K562 (cell line): ENCODE data around the gene HOOK1. TPM values are rescaled to one million over a fixed set of nuclear protein-coding genes. Genes with fewer than 3 reads are reported as not detected.

Experiments used
- HSF4 ChIP-seq: fragments of 250-450 bp; sonication (Bioruptor Pico); IDR thresholded peaks from 2 replicates; pipeline ENCODE4 v2.1.2; 2022; ENCODE audit warnings: mild to moderate bottlenecking, moderate library complexity, borderline replicate concordance
- MEIS2 ChIP-seq: fragments of 450-650 bp; IDR thresholded peaks from 2 replicates; pipeline ENCODE4 v1.6.1; 2014; ENCODE audit warnings: mild to moderate bottlenecking; ENCODE audit not compliant: partially characterized antibody
- PCBP2 ChIP-seq: fragments of 200-400 bp; formaldehyde crosslinking; IDR thresholded peaks from 2 replicates; pipeline ENCODE4 v1.6.1; 2018; ENCODE audit warnings: low read length, low read depth, mild to moderate bottlenecking, moderate library complexity; ENCODE audit not compliant: poor library complexity, severe bottlenecking
- TARDBP ChIP-seq: fragments of 450-650 bp; IDR thresholded peaks from 2 replicates; pipeline ENCODE4 v1.6.1; 2016
- ZNF121 ChIP-seq: sonication (generic); formaldehyde crosslinking; conservative IDR thresholded peaks from 2 replicates; pipeline ENCODE4 v1.8.0; 2022; ENCODE audit warnings: missing genetic modification reagents
- ZNF24 ChIP-seq: fragments of 450-650 bp; IDR thresholded peaks from 2 replicates; pipeline ENCODE4 v1.6.1; 2016
- ZNF311 ChIP-seq: fragments of 250-450 bp; sonication (Bioruptor Pico); IDR thresholded peaks from 2 replicates; pipeline ENCODE4 v1.4.0; 2020; ENCODE audit warnings: mild to moderate bottlenecking, moderate library complexity
- ZNF707 ChIP-seq: fragments of 250-450 bp; sonication (Bioruptor Pico); conservative IDR thresholded peaks from 2 replicates; pipeline ENCODE4 v1.8.0; 2022; ENCODE audit warnings: inconsistent platforms, mild to moderate bottlenecking, moderate library complexity
- polyA plus RNA-seq, 8 experiments: library from polyadenylated mRNA; depleted of rRNA in 4 of 8; stranded (reverse) in 5 of 8; unstranded in 3 of 8; fragments of >200 nt; fragmentation: Nextera tagmentation in 2 of 8; fragmentation: Illumina TruSeq in 1 of 8; extraction: Ambion mirVana in 2 of 8; extraction: Trizol in 1 of 8; gene quantifications; 2 replicates each; pipeline versions ENCODE4 v1.2.1 to v1.2.3, GENCODE V29; 2011 to 2014; ENCODE audit warnings: inconsistent platforms in 1 of 8, missing spikeins in 1 of 8
- total RNA-seq, 7 experiments: library from RNA; depleted of rRNA in 6 of 7; stranded (reverse); fragments of >200 nt in 6 of 7; fragmentation: Illumina TruSeq in 2 of 7; extraction: Trizol in 2 of 7; gene quantifications; 2 replicates each; pipeline versions ENCODE4 v1.2.1 to v1.2.3, GENCODE V29; 2011 to 2021; ENCODE audit warnings: low replicate concordance in 1 of 7
- TF ChIP-seq, protein P1 (sequence below): fragments of 450-650 bp; IDR thresholded peaks from 2 replicates; pipeline ENCODE4 v1.6.1; 2016; ENCODE audit warnings: mild to moderate bottlenecking, moderate library complexity
- TF ChIP-seq, protein P2 (sequence below): sonication (generic); formaldehyde crosslinking; IDR thresholded peaks from 2 replicates; pipeline ENCODE4 v1.8.1; 2023; ENCODE audit warnings: mild to moderate bottlenecking, missing genetic modification reagents
- TF ChIP-seq, protein P3 (sequence below): fragments of 450-650 bp; IDR thresholded peaks from 2 replicates; pipeline ENCODE4 v1.6.1; 2017; ENCODE audit warnings: antibody characterized with exemption, mild to moderate bottlenecking

The HOOK1 gene
- total and polyA plus RNA-seq, 9 of the 15 experiments (the other 6 are each of a cell fraction or from before 2014, with no cell fraction given), result 0.11 to 0.18 TPM; not detected in 7

DNA sequence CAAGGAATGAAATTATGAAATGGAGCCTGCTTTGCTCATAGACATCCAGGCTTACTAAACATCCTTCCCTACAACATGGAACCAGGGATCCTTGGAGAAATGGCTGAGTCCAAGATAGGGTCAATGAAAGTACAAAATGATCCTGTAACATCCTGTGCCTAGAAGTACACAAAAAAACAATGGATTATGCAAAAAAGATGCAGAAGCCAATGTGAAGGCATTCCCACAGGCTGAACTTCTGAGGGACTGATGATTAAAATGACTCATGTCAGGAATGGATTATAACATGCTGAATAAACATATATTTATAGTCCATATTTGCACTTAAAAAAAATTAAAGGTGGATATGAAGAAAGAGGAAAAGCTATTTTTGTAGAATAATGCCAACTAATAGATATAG, 10.4 kb upstream of the HOOK1 start (continued):
- TF ChIP-seq, protein P1, sequence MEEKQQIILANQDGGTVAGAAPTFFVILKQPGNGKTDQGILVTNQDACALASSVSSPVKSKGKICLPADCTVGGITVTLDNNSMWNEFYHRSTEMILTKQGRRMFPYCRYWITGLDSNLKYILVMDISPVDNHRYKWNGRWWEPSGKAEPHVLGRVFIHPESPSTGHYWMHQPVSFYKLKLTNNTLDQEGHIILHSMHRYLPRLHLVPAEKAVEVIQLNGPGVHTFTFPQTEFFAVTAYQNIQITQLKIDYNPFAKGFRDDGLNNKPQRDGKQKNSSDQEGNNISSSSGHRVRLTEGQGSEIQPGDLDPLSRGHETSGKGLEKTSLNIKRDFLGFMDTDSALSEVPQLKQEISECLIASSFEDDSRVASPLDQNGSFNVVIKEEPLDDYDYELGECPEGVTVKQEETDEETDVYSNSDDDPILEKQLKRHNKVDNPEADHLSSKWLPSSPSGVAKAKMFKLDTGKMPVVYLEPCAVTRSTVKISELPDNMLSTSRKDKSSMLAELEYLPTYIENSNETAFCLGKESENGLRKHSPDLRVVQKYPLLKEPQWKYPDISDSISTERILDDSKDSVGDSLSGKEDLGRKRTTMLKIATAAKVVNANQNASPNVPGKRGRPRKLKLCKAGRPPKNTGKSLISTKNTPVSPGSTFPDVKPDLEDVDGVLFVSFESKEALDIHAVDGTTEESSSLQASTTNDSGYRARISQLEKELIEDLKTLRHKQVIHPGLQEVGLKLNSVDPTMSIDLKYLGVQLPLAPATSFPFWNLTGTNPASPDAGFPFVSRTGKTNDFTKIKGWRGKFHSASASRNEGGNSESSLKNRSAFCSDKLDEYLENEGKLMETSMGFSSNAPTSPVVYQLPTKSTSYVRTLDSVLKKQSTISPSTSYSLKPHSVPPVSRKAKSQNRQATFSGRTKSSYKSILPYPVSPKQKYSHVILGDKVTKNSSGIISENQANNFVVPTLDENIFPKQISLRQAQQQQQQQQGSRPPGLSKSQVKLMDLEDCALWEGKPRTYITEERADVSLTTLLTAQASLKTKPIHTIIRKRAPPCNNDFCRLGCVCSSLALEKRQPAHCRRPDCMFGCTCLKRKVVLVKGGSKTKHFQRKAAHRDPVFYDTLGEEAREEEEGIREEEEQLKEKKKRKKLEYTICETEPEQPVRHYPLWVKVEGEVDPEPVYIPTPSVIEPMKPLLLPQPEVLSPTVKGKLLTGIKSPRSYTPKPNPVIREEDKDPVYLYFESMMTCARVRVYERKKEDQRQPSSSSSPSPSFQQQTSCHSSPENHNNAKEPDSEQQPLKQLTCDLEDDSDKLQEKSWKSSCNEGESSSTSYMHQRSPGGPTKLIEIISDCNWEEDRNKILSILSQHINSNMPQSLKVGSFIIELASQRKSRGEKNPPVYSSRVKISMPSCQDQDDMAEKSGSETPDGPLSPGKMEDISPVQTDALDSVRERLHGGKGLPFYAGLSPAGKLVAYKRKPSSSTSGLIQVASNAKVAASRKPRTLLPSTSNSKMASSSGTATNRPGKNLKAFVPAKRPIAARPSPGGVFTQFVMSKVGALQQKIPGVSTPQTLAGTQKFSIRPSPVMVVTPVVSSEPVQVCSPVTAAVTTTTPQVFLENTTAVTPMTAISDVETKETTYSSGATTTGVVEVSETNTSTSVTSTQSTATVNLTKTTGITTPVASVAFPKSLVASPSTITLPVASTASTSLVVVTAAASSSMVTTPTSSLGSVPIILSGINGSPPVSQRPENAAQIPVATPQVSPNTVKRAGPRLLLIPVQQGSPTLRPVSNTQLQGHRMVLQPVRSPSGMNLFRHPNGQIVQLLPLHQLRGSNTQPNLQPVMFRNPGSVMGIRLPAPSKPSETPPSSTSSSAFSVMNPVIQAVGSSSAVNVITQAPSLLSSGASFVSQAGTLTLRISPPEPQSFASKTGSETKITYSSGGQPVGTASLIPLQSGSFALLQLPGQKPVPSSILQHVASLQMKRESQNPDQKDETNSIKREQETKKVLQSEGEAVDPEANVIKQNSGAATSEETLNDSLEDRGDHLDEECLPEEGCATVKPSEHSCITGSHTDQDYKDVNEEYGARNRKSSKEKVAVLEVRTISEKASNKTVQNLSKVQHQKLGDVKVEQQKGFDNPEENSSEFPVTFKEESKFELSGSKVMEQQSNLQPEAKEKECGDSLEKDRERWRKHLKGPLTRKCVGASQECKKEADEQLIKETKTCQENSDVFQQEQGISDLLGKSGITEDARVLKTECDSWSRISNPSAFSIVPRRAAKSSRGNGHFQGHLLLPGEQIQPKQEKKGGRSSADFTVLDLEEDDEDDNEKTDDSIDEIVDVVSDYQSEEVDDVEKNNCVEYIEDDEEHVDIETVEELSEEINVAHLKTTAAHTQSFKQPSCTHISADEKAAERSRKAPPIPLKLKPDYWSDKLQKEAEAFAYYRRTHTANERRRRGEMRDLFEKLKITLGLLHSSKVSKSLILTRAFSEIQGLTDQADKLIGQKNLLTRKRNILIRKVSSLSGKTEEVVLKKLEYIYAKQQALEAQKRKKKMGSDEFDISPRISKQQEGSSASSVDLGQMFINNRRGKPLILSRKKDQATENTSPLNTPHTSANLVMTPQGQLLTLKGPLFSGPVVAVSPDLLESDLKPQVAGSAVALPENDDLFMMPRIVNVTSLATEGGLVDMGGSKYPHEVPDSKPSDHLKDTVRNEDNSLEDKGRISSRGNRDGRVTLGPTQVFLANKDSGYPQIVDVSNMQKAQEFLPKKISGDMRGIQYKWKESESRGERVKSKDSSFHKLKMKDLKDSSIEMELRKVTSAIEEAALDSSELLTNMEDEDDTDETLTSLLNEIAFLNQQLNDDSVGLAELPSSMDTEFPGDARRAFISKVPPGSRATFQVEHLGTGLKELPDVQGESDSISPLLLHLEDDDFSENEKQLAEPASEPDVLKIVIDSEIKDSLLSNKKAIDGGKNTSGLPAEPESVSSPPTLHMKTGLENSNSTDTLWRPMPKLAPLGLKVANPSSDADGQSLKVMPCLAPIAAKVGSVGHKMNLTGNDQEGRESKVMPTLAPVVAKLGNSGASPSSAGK, result no peak
- TF ChIP-seq MEIS2, result no peak
- TF ChIP-seq, protein P2, sequence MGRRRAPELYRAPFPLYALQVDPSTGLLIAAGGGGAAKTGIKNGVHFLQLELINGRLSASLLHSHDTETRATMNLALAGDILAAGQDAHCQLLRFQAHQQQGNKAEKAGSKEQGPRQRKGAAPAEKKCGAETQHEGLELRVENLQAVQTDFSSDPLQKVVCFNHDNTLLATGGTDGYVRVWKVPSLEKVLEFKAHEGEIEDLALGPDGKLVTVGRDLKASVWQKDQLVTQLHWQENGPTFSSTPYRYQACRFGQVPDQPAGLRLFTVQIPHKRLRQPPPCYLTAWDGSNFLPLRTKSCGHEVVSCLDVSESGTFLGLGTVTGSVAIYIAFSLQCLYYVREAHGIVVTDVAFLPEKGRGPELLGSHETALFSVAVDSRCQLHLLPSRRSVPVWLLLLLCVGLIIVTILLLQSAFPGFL (CRISPR knock-in tag), result no peak
- TF ChIP-seq ZNF707, result no peak
- TF ChIP-seq ZNF24, result no peak
- no peak for TF ChIP-seq PCBP2
- no peak for TF ChIP-seq HSF4 (CRISPR knock-in tag)
- no peak for TF ChIP-seq TARDBP
- no peak for TF ChIP-seq ZNF311 (CRISPR knock-in tag)
- no peak for TF ChIP-seq ZNF121 (CRISPR knock-in tag)
- TF ChIP-seq, protein P3, sequence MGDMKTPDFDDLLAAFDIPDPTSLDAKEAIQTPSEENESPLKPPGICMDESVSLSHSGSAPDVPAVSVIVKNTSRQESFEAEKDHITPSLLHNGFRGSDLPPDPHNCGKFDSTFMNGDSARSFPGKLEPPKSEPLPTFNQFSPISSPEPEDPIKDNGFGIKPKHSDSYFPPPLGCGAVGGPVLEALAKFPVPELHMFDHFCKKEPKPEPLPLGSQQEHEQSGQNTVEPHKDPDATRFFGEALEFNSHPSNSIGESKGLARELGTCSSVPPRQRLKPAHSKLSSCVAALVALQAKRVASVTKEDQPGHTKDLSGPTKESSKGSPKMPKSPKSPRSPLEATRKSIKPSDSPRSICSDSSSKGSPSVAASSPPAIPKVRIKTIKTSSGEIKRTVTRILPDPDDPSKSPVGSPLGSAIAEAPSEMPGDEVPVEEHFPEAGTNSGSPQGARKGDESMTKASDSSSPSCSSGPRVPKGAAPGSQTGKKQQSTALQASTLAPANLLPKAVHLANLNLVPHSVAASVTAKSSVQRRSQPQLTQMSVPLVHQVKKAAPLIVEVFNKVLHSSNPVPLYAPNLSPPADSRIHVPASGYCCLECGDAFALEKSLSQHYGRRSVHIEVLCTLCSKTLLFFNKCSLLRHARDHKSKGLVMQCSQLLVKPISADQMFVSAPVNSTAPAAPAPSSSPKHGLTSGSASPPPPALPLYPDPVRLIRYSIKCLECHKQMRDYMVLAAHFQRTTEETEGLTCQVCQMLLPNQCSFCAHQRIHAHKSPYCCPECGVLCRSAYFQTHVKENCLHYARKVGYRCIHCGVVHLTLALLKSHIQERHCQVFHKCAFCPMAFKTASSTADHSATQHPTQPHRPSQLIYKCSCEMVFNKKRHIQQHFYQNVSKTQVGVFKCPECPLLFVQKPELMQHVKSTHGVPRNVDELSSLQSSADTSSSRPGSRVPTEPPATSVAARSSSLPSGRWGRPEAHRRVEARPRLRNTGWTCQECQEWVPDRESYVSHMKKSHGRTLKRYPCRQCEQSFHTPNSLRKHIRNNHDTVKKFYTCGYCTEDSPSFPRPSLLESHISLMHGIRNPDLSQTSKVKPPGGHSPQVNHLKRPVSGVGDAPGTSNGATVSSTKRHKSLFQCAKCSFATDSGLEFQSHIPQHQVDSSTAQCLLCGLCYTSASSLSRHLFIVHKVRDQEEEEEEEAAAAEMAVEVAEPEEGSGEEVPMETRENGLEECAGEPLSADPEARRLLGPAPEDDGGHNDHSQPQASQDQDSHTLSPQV, result no peak
